ENCODE measurements around the gene UTP11. TPM values are rescaled to one million over a fixed set of nuclear protein-coding genes. Genes with fewer than 3 reads are reported as not detected.

Gene UTP11
- total RNA-seq, 2 experiments from 2014 or later: 8.7 to 9.4 TPM

DNA sequence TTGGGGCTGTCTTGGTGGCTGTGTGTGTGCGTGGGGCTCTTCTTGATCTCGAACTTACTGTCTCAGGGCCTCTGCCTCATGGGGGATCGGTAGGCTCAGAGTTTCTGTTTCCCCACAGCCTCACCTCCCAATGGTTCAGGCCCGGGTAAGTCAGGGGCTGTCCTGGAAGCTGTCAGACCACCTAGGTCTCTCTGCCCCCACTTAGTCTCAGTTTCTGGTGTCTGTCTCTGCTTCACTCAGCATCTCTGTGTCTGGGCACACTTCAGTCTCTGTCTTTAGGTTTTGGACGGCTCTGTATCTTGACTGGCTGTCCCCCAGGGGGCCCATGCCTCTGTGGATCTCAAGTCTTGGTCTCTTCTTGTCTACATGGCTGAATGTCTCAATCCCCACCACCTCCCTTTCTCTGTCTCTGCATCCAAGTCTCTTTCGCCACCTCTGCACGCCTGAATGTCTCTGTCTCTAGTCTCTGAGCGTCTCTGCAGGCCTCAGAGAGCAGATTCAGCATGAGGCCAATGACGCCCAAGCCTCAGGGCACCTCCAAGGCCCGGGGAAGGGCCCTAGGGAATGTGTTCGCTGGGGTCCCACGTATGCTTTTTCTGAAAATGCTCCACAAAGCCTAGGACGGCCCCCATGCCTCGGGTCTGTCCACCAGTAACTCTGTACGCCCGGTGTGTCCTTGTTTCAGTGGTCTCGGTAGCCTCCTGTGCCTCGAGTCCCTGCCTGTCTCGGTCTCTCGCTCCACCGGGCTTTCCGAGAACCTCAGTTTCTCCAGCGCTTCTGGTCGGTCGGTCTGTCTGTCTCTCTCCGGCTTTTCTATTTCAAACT, 8.0 kb upstream of the UTP11 start:
- DNase-seq: peak in 3 of 14 experiments; percentile 22 to 46 (median 42)
- intact Hi-C loops (cut with DNase I, micrococcal nuclease): loop anchor here in 1 of 2 experiments (2.0 kb wide), 1 partner anchor 14 kb away; the partner anchor contains the start of gene SF3A3

DNA sequence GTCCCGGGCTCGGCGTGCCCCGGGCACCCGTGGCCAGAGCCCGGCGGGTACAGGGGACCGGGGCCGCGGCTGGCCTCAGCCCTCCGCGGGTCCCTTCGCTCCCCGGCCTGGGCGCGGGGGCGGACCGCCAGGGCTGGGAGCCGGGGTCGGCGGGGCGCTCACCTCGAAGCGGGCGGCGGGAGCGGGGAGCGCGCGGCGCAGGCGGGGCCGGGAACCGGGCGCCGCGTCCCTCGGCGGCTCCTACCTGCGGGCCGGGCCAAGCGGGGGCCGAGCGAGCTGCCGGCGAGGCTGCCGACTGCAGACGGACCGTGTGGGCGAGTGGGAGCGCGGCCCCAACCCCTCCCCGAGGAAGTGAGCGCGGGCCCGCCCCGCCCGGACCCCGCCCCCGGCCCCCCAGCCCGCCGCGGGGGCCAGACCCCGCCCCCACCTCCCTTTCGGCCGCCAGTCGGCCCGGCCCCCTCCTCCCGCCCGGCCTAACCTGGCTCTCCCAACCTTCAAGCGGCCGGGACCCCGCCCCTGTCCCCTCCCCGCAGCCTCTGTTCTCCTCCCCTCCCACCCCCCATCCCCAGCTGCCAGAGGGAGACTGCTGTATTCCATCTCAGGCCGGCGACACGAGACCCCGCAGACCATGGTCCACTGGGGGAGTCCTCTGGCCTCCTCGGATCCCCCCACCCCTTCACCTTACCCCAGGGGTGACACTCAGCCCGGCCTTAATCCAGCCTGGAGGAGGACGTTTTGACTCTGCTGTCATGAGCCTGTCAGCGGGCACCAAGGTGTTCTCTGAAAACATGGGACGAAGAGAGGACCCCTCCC, 7.1 kb upstream of the UTP11 start, which contains the start of gene FHL3:
TSS of gene FHL3 (minus strand) at position 320 of the 813 bp plus-strand sequence. CDS start 6,102 bp downstream, outside the sequence.
- ATAC-seq (ENCODE audit: poor library complexity) (peak; percentile 45), DNase-seq (peak in 8 of 14 experiments; percentile 21 to 76 (median 46))
- Histone ChIP-seq H3K36me3 (ENCODE audit: insufficient read depth, low read length) (no peaks in the 10 kb centered on the region), H3K27ac (ENCODE audit: low read depth in 1 of 2, low read length in 2 of 2) (peak within 1 kb of the TSS in 1 of 2 donors; percentile 50), H3K9me3 (ENCODE audit: control insufficient read depth in 1 of 2, insufficient read depth in 1 of 2, low read length in 2 of 2) (no peaks in the 10 kb centered on the region), H3K4me3 (ENCODE audit: low read length) (peak within 1 kb of the TSS; percentile 60), H3K27me3 (ENCODE audit: control insufficient read depth in 1 of 2, insufficient read depth in 2 of 2, low read length in 2 of 2) (peaks cover 0 to 5% of the 10 kb centered on the region in 2 experiments), H3K4me1 (ENCODE audit: insufficient read depth, low read length) (peaks cover 54% of the 10 kb centered on the region)
- POLR2A ChIA-PET: no interaction called here
- CTCF ChIA-PET: no interaction called here
- TF ChIP-seq, protein P1, sequence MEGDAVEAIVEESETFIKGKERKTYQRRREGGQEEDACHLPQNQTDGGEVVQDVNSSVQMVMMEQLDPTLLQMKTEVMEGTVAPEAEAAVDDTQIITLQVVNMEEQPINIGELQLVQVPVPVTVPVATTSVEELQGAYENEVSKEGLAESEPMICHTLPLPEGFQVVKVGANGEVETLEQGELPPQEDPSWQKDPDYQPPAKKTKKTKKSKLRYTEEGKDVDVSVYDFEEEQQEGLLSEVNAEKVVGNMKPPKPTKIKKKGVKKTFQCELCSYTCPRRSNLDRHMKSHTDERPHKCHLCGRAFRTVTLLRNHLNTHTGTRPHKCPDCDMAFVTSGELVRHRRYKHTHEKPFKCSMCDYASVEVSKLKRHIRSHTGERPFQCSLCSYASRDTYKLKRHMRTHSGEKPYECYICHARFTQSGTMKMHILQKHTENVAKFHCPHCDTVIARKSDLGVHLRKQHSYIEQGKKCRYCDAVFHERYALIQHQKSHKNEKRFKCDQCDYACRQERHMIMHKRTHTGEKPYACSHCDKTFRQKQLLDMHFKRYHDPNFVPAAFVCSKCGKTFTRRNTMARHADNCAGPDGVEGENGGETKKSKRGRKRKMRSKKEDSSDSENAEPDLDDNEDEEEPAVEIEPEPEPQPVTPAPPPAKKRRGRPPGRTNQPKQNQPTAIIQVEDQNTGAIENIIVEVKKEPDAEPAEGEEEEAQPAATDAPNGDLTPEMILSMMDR (IDR thresholded peaks at IDR 0.05): no peak
- Mint-ChIP-seq H3K9me3 (no peaks in the 10 kb centered on the region), H3K36me3 (ENCODE audit: low read depth) (no peaks in the 10 kb centered on the region), H3K4me3 (peak within 1 kb of the TSS; percentile 85), H3K27me3 (peaks cover 4% of the 10 kb centered on the region), H3K27ac (peak within 1 kb of the TSS; percentile 62), H3K4me1 (ENCODE audit: low read depth) (peaks cover 19% of the 10 kb centered on the region)
- intact Hi-C loops (cut with DNase I, micrococcal nuclease): loop anchor here in 1 of 2 experiments (2.0 kb wide), 1 partner anchor 15 kb away; the partner anchor contains the start of gene SF3A3

More for the DNA sequence above, 8.0 kb upstream of the UTP11 start:
- H3K4me1 Mint-ChIP-seq (ENCODE audit: low read depth): peaks cover 23% of the 10 kb centered on the region
- Histone ChIP-seq H3K36me3 (ENCODE audit: insufficient read depth, low read length) (no peaks in the 10 kb centered on the region), H3K9me3 (ENCODE audit: control insufficient read depth in 1 of 2, insufficient read depth in 1 of 2, low read length in 2 of 2) (no peaks in the 10 kb centered on the region), H3K27me3 (ENCODE audit: control insufficient read depth in 1 of 2, insufficient read depth in 2 of 2, low read length in 2 of 2) (peaks cover 0 to 5% of the 10 kb centered on the region in 2 experiments), H3K4me3 (ENCODE audit: low read length) (peak overlapping the region; percentile 60), H3K4me1 (ENCODE audit: insufficient read depth, low read length) (peaks cover 54% of the 10 kb centered on the region), H3K27ac (ENCODE audit: low read depth in 1 of 2, low read length in 2 of 2) (no peak overlapping the region)
- H3K9me3 Mint-ChIP-seq: no peaks in the 10 kb centered on the region
- H3K4me3 Mint-ChIP-seq: peak overlapping the region; percentile 85
- peak overlapping the region; percentile 39 for H3K27ac Mint-ChIP-seq
- POLR2A ChIA-PET: interaction anchor here (1.4 kb wide), 1 partner anchor 10 kb away, joined by 4 read pairs; no protein-coding TSS in a partner anchor
- CTCF ChIA-PET: no interaction called here
- peaks cover 4% of the 10 kb centered on the region for H3K27me3 Mint-ChIP-seq
- no peaks in the 10 kb centered on the region for H3K36me3 Mint-ChIP-seq (ENCODE audit: low read depth)
- peak; percentile 35 for ATAC-seq (ENCODE audit: poor library complexity)
- TF ChIP-seq, protein P1 (IDR thresholded peaks at IDR 0.05): no peak
